ENCODE measurements around the gene ZBTB11.

DNA sequence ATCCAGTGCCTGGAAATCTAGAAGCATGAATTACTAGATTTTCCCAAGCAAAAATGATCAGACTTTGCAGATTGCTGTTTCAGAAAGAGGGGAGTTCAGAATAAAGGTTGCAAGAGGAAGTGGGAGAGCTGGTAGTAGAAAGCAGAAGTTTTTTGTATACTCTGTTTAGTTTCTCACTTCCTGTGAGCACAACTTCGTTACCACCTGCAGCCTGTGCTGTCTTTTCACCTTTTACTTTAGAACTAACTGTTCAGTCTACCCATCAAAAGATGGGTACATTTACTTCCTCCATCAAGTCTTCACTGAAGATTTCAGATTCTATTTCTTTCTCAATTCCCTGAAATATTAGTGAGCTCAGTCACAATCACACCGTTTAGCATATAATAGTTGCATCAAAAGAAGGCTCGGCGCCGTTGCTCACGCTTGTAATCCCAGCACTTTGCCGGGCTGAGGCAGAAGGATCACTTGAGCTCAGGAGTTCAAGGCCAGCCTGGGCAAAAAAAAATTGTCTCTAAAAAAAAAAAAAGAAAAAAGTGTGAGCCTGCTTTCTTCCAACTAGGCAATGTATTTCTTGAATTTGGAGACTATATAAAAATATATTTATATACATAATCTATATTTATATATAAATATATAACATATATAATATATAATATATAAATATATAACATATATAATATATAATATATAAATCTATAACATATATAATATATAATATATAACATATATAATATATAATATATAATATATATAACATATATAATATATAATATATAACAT, 45.7 kb upstream of the ZBTB11 start:
- TF ChIP-seq, protein P1, sequence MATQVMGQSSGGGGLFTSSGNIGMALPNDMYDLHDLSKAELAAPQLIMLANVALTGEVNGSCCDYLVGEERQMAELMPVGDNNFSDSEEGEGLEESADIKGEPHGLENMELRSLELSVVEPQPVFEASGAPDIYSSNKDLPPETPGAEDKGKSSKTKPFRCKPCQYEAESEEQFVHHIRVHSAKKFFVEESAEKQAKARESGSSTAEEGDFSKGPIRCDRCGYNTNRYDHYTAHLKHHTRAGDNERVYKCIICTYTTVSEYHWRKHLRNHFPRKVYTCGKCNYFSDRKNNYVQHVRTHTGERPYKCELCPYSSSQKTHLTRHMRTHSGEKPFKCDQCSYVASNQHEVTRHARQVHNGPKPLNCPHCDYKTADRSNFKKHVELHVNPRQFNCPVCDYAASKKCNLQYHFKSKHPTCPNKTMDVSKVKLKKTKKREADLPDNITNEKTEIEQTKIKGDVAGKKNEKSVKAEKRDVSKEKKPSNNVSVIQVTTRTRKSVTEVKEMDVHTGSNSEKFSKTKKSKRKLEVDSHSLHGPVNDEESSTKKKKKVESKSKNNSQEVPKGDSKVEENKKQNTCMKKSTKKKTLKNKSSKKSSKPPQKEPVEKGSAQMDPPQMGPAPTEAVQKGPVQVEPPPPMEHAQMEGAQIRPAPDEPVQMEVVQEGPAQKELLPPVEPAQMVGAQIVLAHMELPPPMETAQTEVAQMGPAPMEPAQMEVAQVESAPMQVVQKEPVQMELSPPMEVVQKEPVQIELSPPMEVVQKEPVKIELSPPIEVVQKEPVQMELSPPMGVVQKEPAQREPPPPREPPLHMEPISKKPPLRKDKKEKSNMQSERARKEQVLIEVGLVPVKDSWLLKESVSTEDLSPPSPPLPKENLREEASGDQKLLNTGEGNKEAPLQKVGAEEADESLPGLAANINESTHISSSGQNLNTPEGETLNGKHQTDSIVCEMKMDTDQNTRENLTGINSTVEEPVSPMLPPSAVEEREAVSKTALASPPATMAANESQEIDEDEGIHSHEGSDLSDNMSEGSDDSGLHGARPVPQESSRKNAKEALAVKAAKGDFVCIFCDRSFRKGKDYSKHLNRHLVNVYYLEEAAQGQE (IDR thresholded peaks at IDR 0.05; ENCODE audit: low read depth, low read length), result no peak
- TF ChIP-seq, protein P2, sequence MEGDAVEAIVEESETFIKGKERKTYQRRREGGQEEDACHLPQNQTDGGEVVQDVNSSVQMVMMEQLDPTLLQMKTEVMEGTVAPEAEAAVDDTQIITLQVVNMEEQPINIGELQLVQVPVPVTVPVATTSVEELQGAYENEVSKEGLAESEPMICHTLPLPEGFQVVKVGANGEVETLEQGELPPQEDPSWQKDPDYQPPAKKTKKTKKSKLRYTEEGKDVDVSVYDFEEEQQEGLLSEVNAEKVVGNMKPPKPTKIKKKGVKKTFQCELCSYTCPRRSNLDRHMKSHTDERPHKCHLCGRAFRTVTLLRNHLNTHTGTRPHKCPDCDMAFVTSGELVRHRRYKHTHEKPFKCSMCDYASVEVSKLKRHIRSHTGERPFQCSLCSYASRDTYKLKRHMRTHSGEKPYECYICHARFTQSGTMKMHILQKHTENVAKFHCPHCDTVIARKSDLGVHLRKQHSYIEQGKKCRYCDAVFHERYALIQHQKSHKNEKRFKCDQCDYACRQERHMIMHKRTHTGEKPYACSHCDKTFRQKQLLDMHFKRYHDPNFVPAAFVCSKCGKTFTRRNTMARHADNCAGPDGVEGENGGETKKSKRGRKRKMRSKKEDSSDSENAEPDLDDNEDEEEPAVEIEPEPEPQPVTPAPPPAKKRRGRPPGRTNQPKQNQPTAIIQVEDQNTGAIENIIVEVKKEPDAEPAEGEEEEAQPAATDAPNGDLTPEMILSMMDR (IDR thresholded peaks at IDR 0.05), result no peak
- TF ChIP-seq SMC3 (IDR thresholded peaks at IDR 0.05; ENCODE audit: low read depth, low read length), result no peak
- no peak for TF ChIP-seq FOXM1 (IDR thresholded peaks at IDR 0.05; ENCODE audit: low read depth)
